ENCODE results near the gene ATXN7.

DNA sequence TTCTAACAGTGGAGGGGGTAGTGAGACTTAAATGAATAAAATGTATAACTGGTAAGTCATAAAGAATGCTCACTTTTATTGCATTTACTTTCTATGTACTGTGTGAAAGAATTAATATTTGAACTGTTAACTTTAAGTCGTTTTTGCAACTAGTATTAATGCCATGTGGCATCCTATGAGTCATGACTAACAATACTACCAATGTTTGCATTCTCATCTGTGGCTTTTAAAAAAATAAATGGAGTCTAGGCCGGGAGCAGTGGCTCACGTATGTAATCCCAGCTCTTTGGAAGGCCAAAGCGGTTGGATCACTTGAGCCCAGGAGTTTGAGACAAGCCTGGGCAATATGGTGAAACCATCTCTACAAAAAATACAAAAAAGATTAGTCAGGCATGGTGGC is 39.4 kb upstream of the ATXN7 start:
- TF ChIP-seq, protein P1, sequence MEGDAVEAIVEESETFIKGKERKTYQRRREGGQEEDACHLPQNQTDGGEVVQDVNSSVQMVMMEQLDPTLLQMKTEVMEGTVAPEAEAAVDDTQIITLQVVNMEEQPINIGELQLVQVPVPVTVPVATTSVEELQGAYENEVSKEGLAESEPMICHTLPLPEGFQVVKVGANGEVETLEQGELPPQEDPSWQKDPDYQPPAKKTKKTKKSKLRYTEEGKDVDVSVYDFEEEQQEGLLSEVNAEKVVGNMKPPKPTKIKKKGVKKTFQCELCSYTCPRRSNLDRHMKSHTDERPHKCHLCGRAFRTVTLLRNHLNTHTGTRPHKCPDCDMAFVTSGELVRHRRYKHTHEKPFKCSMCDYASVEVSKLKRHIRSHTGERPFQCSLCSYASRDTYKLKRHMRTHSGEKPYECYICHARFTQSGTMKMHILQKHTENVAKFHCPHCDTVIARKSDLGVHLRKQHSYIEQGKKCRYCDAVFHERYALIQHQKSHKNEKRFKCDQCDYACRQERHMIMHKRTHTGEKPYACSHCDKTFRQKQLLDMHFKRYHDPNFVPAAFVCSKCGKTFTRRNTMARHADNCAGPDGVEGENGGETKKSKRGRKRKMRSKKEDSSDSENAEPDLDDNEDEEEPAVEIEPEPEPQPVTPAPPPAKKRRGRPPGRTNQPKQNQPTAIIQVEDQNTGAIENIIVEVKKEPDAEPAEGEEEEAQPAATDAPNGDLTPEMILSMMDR (IDR thresholded peaks at IDR 0.05), result no peak
- TF ChIP-seq POLR2A (IDR thresholded peaks at IDR 0.05), result no peak
